ENCODE measurements around the gene KRT20.
A peak's percentile ranks its signal among the peaks of the same experiment; 100 is the strongest.
"Not testable (repeated sequence)": the region's sequence is repeated elsewhere in the genome, so short reads cannot be mapped to it uniquely, and the experiment has no call there.

Gene KRT20

GRCh38 chr17:40884708-40885512, at the start of gene KRT20:
Gene KRT20, minus strand, starts transcription at chr17:40885242. Its CDS starts 57 bp downstream, at chr17:40885185.
- no peak for FAIRE-seq
- no peak for DNase-seq (ENCODE audit: insufficient read length, low spot score)

- FAIRE-seq (no peak), DNase-seq (ENCODE audit: insufficient read length, low spot score) (no peak)
Observed at GRCh38 chr17:40932608-40933007, 47.6 kb upstream of the KRT20 start.

GRCh38 chr17:40931311-40931710, 46.3 kb upstream of the KRT20 start:
- DNase-seq (ENCODE audit: insufficient read length, low spot score) (no peak), FAIRE-seq (no peak)

GRCh38 chr17:40926341-40926740, 41.3 kb upstream of the KRT20 start:
- FAIRE-seq (no peak), DNase-seq (ENCODE audit: insufficient read length, low spot score) (no peak)

- FAIRE-seq (no peak), DNase-seq (ENCODE audit: insufficient read length, low spot score) (no peak)
Observed at GRCh38 chr17:40922239-40922638, 37.2 kb upstream of the KRT20 start.

- no peak for DNase-seq (ENCODE audit: insufficient read length, low spot score)
- FAIRE-seq, result no peak
Observed at GRCh38 chr17:40921026-40921425, 36.0 kb upstream of the KRT20 start.

- FAIRE-seq; DNase-seq (ENCODE audit: insufficient read length, low spot score): not testable (repeated sequence)
Observed at GRCh38 chr17:40917116-40917515, 32.1 kb upstream of the KRT20 start.

- DNase-seq (ENCODE audit: insufficient read length, low spot score) (no peak), FAIRE-seq (no peak)
Observed at GRCh38 chr17:40916366-40916765, 31.3 kb upstream of the KRT20 start.

GRCh38 chr17:40915721-40916256, 30.7 kb upstream of the KRT20 start:
- no peak for FAIRE-seq

GRCh38 chr17:40915199-40915661, 30.2 kb upstream of the KRT20 start:
- DNase-seq (ENCODE audit: insufficient read length, low spot score), result no peak
- no peak for FAIRE-seq

More at GRCh38 chr17:40915721-40916256, 30.7 kb upstream of the KRT20 start:
- DNase-seq (ENCODE audit: insufficient read length, low spot score), result no peak

GRCh38 chr17:40914075-40914855, 29.2 kb upstream of the KRT20 start:
- FAIRE-seq, result no peak

GRCh38 chr17:40912486-40913210, 27.6 kb upstream of the KRT20 start:
- FAIRE-seq (no peak), DNase-seq (ENCODE audit: insufficient read length, low spot score) (no peak)

More at GRCh38 chr17:40914075-40914855, 29.2 kb upstream of the KRT20 start:
- DNase-seq (ENCODE audit: insufficient read length, low spot score), result no peak

GRCh38 chr17:40910441-40910841, 25.4 kb upstream of the KRT20 start:
- no peak for FAIRE-seq
- no peak for DNase-seq (ENCODE audit: insufficient read length, low spot score)

GRCh38 chr17:40909755-40910154, 24.7 kb upstream of the KRT20 start:
- DNase-seq (ENCODE audit: insufficient read length, low spot score) (no peak), FAIRE-seq (no peak)

GRCh38 chr17:40909351-40909750, 24.3 kb upstream of the KRT20 start:
- FAIRE-seq, result peak; percentile 66
- DNase-seq (ENCODE audit: insufficient read length, low spot score), result peak; percentile 21

- FAIRE-seq (no peak), DNase-seq (ENCODE audit: insufficient read length, low spot score) (no peak)
Observed at GRCh38 chr17:40906613-40907012, 21.6 kb upstream of the KRT20 start.

- DNase-seq (ENCODE audit: insufficient read length, low spot score) (no peak), FAIRE-seq (no peak)
Observed at GRCh38 chr17:40905370-40905769, 20.3 kb upstream of the KRT20 start.

- DNase-seq (ENCODE audit: insufficient read length, low spot score) (peak; percentile 25), FAIRE-seq (peak; percentile 35)
Observed at GRCh38 chr17:40903129-40903847, 18.2 kb upstream of the KRT20 start.

GRCh38 chr17:40902498-40902897, 17.5 kb upstream of the KRT20 start:
- no peak for FAIRE-seq

GRCh38 chr17:40901981-40902474, 17.0 kb upstream of the KRT20 start:
- no peak for DNase-seq (ENCODE audit: insufficient read length, low spot score)
- no peak for FAIRE-seq

More at GRCh38 chr17:40902498-40902897, 17.5 kb upstream of the KRT20 start:
- DNase-seq (ENCODE audit: insufficient read length, low spot score), result no peak
